Panc1 (cell line): Measurements from ENCODE around the gene TRMT61A. TPM values are rescaled to one million over a fixed set of nuclear protein-coding genes. Genes with fewer than 3 reads are reported as not detected.

Experiments used
- ATAC-seq: fragments of 200-7000 bp; cut with Tn5 transposase; 2 replicates; pipeline ENCODE4 v1.9.1; 2020; ENCODE audit warnings: mild to moderate bottlenecking, moderate library complexity
- BruUV-seq: library from RNA; stranded (reverse); fragments of 400-500 nt; replicated peaks from 2 replicates; lab custom pipeline; 2021; lab: Mats Ljungman, UMichigan
- CTCF ChIA-PET: fragments of 300-600 bp; sonication (Branson Sonifier 250); formaldehyde crosslinking; loops from one replicate; lab custom pipeline; 2022; ENCODE audit warnings: antibody characterized with exemption; lab: Charles Lee
- POLR2A ChIA-PET: fragments of 300-600 bp; sonication (Branson Sonifier 250); formaldehyde crosslinking; loops from one replicate; lab custom pipeline; 2022; ENCODE audit warnings: antibody characterized with exemption; lab: Charles Lee
- DNase-seq: peaks from one replicate; pipeline ENCODE4 v3.0.0-alpha.2; 2010; ENCODE audit warnings: low read depth, low spot score
- H3K27ac ChIP-seq: 2 replicates; pipeline ENCODE4 v1.5.1; 2011; ENCODE audit warnings: mild to moderate bottlenecking, low read length, inconsistent platforms
- H3K27me3 ChIP-seq: fragments of 200-500 bp; sonication (Bioruptor generic); 2 replicates; pipeline ENCODE4 v1.6.0; 2014; ENCODE audit warnings: low read length, inconsistent platforms; ENCODE audit not compliant: control insufficient read depth, insufficient read depth
- H3K36me3 ChIP-seq: fragments of 200-500 bp; sonication (Bioruptor generic); 2 replicates; pipeline ENCODE4 v1.5.1; 2014; ENCODE audit warnings: inconsistent platforms, mild to moderate bottlenecking, low read length, moderate library complexity; ENCODE audit not compliant: control insufficient read depth, insufficient read depth
- H3K4me1 ChIP-seq: 2 replicates; pipeline ENCODE4 v1.5.1; 2011; ENCODE audit warnings: inconsistent platforms, mild to moderate bottlenecking, low read length, moderate library complexity; ENCODE audit not compliant: control insufficient read depth, insufficient read depth
- H3K4me3 ChIP-seq, 2 experiments: 2 replicates each; pipeline ENCODE4 v1.5.1; 2011 to 2012; ENCODE audit warnings: low read depth in 2 of 2, low read length in 2 of 2, mild to moderate bottlenecking in 2 of 2, inconsistent platforms in 1 of 2, moderate library complexity in 1 of 2
- H3K9me3 ChIP-seq: fragments of 200-500 bp; sonication (Bioruptor generic); 2 replicates; pipeline ENCODE4 v1.5.1; 2014; ENCODE audit warnings: low read depth, mild to moderate bottlenecking, inconsistent platforms, low read length, moderate library complexity; ENCODE audit not compliant: control insufficient read depth, insufficient read depth
- CTCF ChIP-seq: fragments of 450-650 bp; IDR thresholded peaks from 2 replicates; pipeline ENCODE4 v1.5.1; 2017; ENCODE audit warnings: mild to moderate bottlenecking
- POLR2AphosphoS5 ChIP-seq: IDR thresholded peaks from 2 replicates; pipeline ENCODE4 v1.6.1; 2012; ENCODE audit warnings: mild to moderate bottlenecking, low read depth, low read length, moderate library complexity
- REST ChIP-seq, 2 experiments: IDR thresholded peaks; 2 replicates each; pipeline ENCODE4 v1.6.1; 2011 to 2012; ENCODE audit warnings: low read depth in 2 of 2, control low read depth in 1 of 2, low read length in 1 of 2, mild to moderate bottlenecking in 1 of 2, moderate library complexity in 1 of 2; ENCODE audit not compliant: insufficient read depth in 1 of 2
- SIN3A ChIP-seq: IDR thresholded peaks from 2 replicates; pipeline ENCODE4 v1.6.1; 2012; ENCODE audit warnings: low read depth, mild to moderate bottlenecking, low read length, moderate library complexity, borderline replicate concordance; ENCODE audit not compliant: insufficient read depth
- TCF7L2 ChIP-seq: IDR thresholded peaks from 2 replicates; pipeline ENCODE4 v1.6.1; 2011; ENCODE audit warnings: mild to moderate bottlenecking, low read depth, low read length, inconsistent platforms
- in situ Hi-C: cut with HindIII; loops from 2 replicates; pipeline ENCODE4 v1.10.0; 2016; ENCODE audit warnings: low sequenced_read_pairs, low pct_unique_long_range_greater_than_20kb
- intact Hi-C: fragments of 100-400 bp; cut with micrococcal nuclease; formaldehyde crosslinking; loops from one replicate; pipeline ENCODE4 v1.10.0; 2022; ENCODE audit not compliant: unreplicated experiment
- total RNA-seq: library from RNA; stranded (reverse); gene quantifications from one replicate; pipeline ENCODE4 v1.2.1, GENCODE V29; 2021; ENCODE audit not compliant: unreplicated experiment

Gene TRMT61A
- total RNA-seq, 1 experiment from 2014 or later: 22.9 TPM

GRCh38 chr14:103544388-103545218 lies 15.6 kb downstream of the TRMT61A start:
- Histone ChIP-seq H3K9me3 (no peaks in the 10 kb centered on the region), H3K27me3 (no peaks in the 10 kb centered on the region), H3K4me3 (no peak overlapping the region), H3K27ac (no peak overlapping the region), H3K4me1 (peaks cover 42% of the 10 kb centered on the region), H3K36me3 (no peaks in the 10 kb centered on the region)
- ChIA-PET CTCF (no interaction called here), POLR2A (no interaction called here)
- no peak for ATAC-seq
- no peak for DNase-seq
- TF ChIP-seq POLR2AphosphoS5 (no peak), REST (IDR thresholded peaks at IDR 0.05; ENCODE audit: insufficient read depth in 1 of 2, low read depth in 2 of 2, low read length in 1 of 2) (no peak), TCF7L2 (no peak), SIN3A (no peak), CTCF (no peak)
- no TSS peak for BruUV-seq
- in situ Hi-C loops: no loop called here
- intact Hi-C loops: no loop called here

- in situ Hi-C loops: no loop called here
- TF ChIP-seq POLR2AphosphoS5: no peak
- TF ChIP-seq SIN3A: no peak
- no peak for TF ChIP-seq TCF7L2
- no peak for TF ChIP-seq CTCF
- TF ChIP-seq REST (IDR thresholded peaks at IDR 0.05; ENCODE audit: insufficient read depth in 1 of 2, low read depth in 2 of 2, low read length in 1 of 2): no peak
- H3K27ac ChIP-seq: no peak overlapping the region
- H3K36me3 ChIP-seq: no peaks in the 10 kb centered on the region
- intact Hi-C loops: no loop called here
- peaks cover 45% of the 10 kb centered on the region for H3K4me1 ChIP-seq
- ChIA-PET POLR2A (no interaction called here), CTCF (interaction anchor here (2.7 kb wide), 1 partner anchor 26 kb away, joined by 13 read pairs; no protein-coding TSS in a partner anchor)
- no peaks in the 10 kb centered on the region for H3K9me3 ChIP-seq
- no TSS peak for BruUV-seq
- DNase-seq (no peak), ATAC-seq (no peak)
- no peak overlapping the region for H3K4me3 ChIP-seq
- H3K27me3 ChIP-seq: no peaks in the 10 kb centered on the region
Observed at GRCh38 chr14:103545219-103545914, 16.4 kb downstream of the TRMT61A start.
